Measurements from ENCODE around the gene RHCE.
"Not testable (repeated sequence)": the region's sequence is repeated elsewhere in the genome, so short reads cannot be mapped to it uniquely, and the experiment has no call there.

Gene RHCE

DNA sequence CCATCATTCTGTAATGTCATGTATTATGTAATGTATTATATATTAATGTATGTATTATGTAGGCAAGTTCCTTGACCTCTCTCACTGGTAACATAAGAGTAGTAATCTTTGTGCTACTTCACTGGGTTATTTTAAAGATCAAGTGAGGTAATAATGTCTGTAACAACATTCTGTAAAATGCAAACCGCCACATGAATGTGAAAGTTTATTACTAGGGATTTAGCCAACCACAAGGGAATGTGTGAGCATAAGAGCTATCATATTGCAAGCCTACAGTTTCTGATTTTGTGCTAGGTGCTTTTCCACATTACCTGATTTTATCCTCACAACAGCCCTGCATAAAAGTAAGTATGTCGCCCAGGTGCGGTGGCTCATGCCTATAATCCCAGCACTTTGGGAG, 96.2 kb downstream of the RHCE start:
- H3K4me3 Mint-ChIP-seq; H3K27me3 Mint-ChIP-seq; H3K9me3 Mint-ChIP-seq; H3K4me1 Mint-ChIP-seq (ENCODE audit: low read depth); H3K36me3 Mint-ChIP-seq (ENCODE audit: low read depth); H3K27ac Mint-ChIP-seq: not testable (repeated sequence)

- not testable (repeated sequence) for H3K4me1 Mint-ChIP-seq (ENCODE audit: low read depth); H3K4me3 Mint-ChIP-seq; H3K27ac Mint-ChIP-seq; H3K9me3 Mint-ChIP-seq; H3K27me3 Mint-ChIP-seq; H3K36me3 Mint-ChIP-seq (ENCODE audit: low read depth)
These were observed 98.5 kb downstream of the RHCE start for GRCh38 chr1:25322127-25322526.

- H3K9me3 Mint-ChIP-seq; H3K4me3 Mint-ChIP-seq; H3K27me3 Mint-ChIP-seq; H3K4me1 Mint-ChIP-seq (ENCODE audit: low read depth); H3K36me3 Mint-ChIP-seq (ENCODE audit: low read depth): not testable (repeated sequence)
- peak overlapping the region; percentile 40 for H3K27ac Mint-ChIP-seq
These were observed 100.2 kb downstream of the RHCE start for GRCh38 chr1:25320314-25320938.

- H3K27ac Mint-ChIP-seq; H3K36me3 Mint-ChIP-seq (ENCODE audit: low read depth); H3K4me1 Mint-ChIP-seq (ENCODE audit: low read depth); H3K27me3 Mint-ChIP-seq; H3K4me3 Mint-ChIP-seq; H3K9me3 Mint-ChIP-seq: not testable (repeated sequence)
These were observed 107.7 kb downstream of the RHCE start for GRCh38 chr1:25312806-25313470.
